ENCODE data around the gene CCT7. TPM values are rescaled to one million over a fixed set of nuclear protein-coding genes. Genes with fewer than 3 reads are reported as not detected.

Gene CCT7
- total RNA-seq, 1 experiment from 2014 or later: 648 TPM

GRCh38 chr2:73250872-73251846, 17.1 kb downstream of the CCT7 start:
- no peak for DNase-seq (ENCODE audit: low spot score)
- POLR2A ChIA-PET (ENCODE audit: low non-redundant PET): no interaction called here
- H3K27me3 ChIP-seq (replicated peaks; ENCODE audit: insufficient read depth, low read depth, low read length, poor library complexity): no peaks in the 10 kb centered on the region
- H3K4me1 ChIP-seq (ENCODE audit: insufficient read depth, low read length, poor library complexity, severe bottlenecking): no peaks in the 10 kb centered on the region
- no TSS peak for BruUV-seq (replicated peaks)
- TF ChIP-seq, protein P1, sequence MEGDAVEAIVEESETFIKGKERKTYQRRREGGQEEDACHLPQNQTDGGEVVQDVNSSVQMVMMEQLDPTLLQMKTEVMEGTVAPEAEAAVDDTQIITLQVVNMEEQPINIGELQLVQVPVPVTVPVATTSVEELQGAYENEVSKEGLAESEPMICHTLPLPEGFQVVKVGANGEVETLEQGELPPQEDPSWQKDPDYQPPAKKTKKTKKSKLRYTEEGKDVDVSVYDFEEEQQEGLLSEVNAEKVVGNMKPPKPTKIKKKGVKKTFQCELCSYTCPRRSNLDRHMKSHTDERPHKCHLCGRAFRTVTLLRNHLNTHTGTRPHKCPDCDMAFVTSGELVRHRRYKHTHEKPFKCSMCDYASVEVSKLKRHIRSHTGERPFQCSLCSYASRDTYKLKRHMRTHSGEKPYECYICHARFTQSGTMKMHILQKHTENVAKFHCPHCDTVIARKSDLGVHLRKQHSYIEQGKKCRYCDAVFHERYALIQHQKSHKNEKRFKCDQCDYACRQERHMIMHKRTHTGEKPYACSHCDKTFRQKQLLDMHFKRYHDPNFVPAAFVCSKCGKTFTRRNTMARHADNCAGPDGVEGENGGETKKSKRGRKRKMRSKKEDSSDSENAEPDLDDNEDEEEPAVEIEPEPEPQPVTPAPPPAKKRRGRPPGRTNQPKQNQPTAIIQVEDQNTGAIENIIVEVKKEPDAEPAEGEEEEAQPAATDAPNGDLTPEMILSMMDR (conservative IDR thresholded peaks at IDR 0.05; ENCODE audit: low read depth, low read length): no peak
- no peak for TF ChIP-seq EZH2 (IDR thresholded peaks at IDR 0.05; ENCODE audit: borderline replicate concordance, low read depth, low read length, poor library complexity, severe bottlenecking)
- intact Hi-C loops (cut with micrococcal nuclease; ENCODE audit: unreplicated experiment): no loop called here
- no peak overlapping the region for H3K4me3 ChIP-seq (ENCODE audit: low read depth, low read length, poor library complexity, severe bottlenecking)
- H3K36me3 ChIP-seq (ENCODE audit: insufficient read depth, low read length, poor library complexity, severe bottlenecking): peaks cover 80% of the 10 kb centered on the region
- H3K9me3 ChIP-seq (ENCODE audit: low read depth, low read length, poor library complexity, severe bottlenecking): no peaks in the 10 kb centered on the region
- CTCF ChIA-PET: interaction anchor here (0.6 kb wide), 1 partner anchor 13 kb away, joined by 3 read pairs; no protein-coding TSS in a partner anchor
- no peak overlapping the region for H3K27ac ChIP-seq (ENCODE audit: low read depth, low read length, poor library complexity, severe bottlenecking)

DNA sequence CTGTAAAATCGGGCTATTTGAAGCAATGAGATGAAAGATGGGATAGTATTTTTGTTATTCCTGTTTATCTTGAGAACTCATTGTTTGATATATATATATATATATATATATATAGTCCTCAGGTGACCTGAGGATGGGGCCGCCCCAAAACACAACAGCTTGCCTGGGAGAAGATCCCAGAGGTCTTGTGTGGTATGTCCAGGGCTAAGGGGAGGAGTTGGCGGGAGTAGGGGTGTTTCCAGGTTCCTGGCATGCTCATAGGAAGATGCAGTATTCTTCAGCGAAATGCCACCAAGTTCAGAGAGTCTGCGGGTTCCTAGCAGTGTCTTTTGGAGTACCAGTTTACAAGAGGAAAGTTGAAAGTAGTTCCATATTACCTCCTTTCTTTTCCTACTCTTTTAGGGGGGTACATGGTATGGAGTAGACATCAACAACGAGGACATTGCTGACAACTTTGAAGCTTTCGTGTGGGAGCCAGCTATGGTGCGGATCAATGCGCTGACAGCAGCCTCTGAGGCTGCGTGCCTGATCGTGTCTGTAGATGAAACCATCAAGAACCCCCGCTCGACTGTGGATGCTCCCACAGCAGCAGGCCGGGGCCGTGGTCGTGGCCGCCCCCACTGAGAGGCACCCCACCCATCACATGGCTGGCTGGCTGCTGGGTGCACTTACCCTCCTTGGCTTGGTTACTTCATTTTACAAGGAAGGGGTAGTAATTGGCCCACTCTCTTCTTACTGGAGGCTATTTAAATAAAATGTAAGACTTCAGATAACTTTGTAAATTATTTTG, 18.3 kb downstream of the CCT7 start:
- H3K4me1 ChIP-seq (ENCODE audit: insufficient read depth, low read length, poor library complexity, severe bottlenecking): no peaks in the 10 kb centered on the region
- no TSS peak for BruUV-seq (replicated peaks)
- H3K27me3 ChIP-seq (replicated peaks; ENCODE audit: insufficient read depth, low read depth, low read length, poor library complexity): no peaks in the 10 kb centered on the region
- POLR2A ChIA-PET (ENCODE audit: low non-redundant PET): no interaction called here
- H3K27ac ChIP-seq (ENCODE audit: low read depth, low read length, poor library complexity, severe bottlenecking): no peak overlapping the region
- CTCF ChIA-PET: no interaction called here
- no peak overlapping the region for H3K4me3 ChIP-seq (ENCODE audit: low read depth, low read length, poor library complexity, severe bottlenecking)
- intact Hi-C loops (cut with micrococcal nuclease; ENCODE audit: unreplicated experiment): no loop called here
- H3K36me3 ChIP-seq (ENCODE audit: insufficient read depth, low read length, poor library complexity, severe bottlenecking): peaks cover 67% of the 10 kb centered on the region
- no peaks in the 10 kb centered on the region for H3K9me3 ChIP-seq (ENCODE audit: low read depth, low read length, poor library complexity, severe bottlenecking)
- TF ChIP-seq EZH2 (IDR thresholded peaks at IDR 0.05; ENCODE audit: borderline replicate concordance, low read depth, low read length, poor library complexity, severe bottlenecking): no peak
- TF ChIP-seq, protein P1 (conservative IDR thresholded peaks at IDR 0.05; ENCODE audit: low read depth, low read length): no peak
- no peak for DNase-seq (ENCODE audit: low spot score)

DNA sequence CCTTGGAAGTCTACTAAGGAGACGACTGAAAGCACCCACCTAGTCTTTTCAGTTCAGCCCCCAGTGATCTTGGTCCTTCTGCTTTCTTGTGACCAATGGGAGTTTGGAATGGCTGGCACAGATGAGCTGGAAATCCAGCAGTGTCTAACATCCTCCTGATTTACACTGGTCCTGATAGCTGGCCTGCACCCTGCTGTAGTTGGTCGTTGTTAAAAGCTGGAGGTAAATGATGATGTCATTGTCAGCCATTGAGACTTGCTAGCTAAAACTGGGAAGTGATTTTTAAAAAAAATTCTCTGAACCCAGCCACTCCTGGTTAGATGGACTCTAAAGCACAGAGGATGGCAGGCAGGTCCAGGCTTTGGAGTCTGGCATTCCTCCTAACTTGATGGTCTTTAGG, 19.3 kb downstream of the CCT7 start:
- ChIA-PET POLR2A (ENCODE audit: low non-redundant PET) (no interaction called here), CTCF (no interaction called here)
- no peaks in the 10 kb centered on the region for H3K27me3 ChIP-seq (replicated peaks; ENCODE audit: insufficient read depth, low read depth, low read length, poor library complexity)

More for the DNA sequence above, 19.3 kb downstream of the CCT7 start:
- Histone ChIP-seq H3K4me3 (ENCODE audit: low read depth, low read length, poor library complexity, severe bottlenecking) (no peak overlapping the region), H3K9me3 (ENCODE audit: low read depth, low read length, poor library complexity, severe bottlenecking) (no peaks in the 10 kb centered on the region), H3K27ac (ENCODE audit: low read depth, low read length, poor library complexity, severe bottlenecking) (no peak overlapping the region), H3K36me3 (ENCODE audit: insufficient read depth, low read length, poor library complexity, severe bottlenecking) (peaks cover 61% of the 10 kb centered on the region), H3K4me1 (ENCODE audit: insufficient read depth, low read length, poor library complexity, severe bottlenecking) (no peaks in the 10 kb centered on the region)
- DNase-seq (ENCODE audit: low spot score): no peak
- no TSS peak for BruUV-seq (replicated peaks)
- intact Hi-C loops (cut with micrococcal nuclease; ENCODE audit: unreplicated experiment): no loop called here
- TF ChIP-seq, protein P1 (conservative IDR thresholded peaks at IDR 0.05; ENCODE audit: low read depth, low read length): no peak
- no peak for TF ChIP-seq EZH2 (IDR thresholded peaks at IDR 0.05; ENCODE audit: borderline replicate concordance, low read depth, low read length, poor library complexity, severe bottlenecking)
